D721Med (cell line): ENCODE results near the gene SIGLEC7.
"Not testable (repeated sequence)": the region's sequence is repeated elsewhere in the genome, so short reads cannot be mapped to it uniquely, and the experiment has no call there.

Source experiments
- DNase-seq: peaks from one replicate; pipeline ENCODE4 v3.0.0; 2011; ENCODE audit warnings: low spot score; ENCODE audit not compliant: insufficient read length
- FAIRE-seq: peaks from 2 replicates; lab custom pipeline; 2011; peaks lifted over from hg19 to GRCh38; lab: Jason Lieb, UNC
- TF ChIP-seq, protein P1 (sequence below): IDR thresholded peaks from 2 replicates; pipeline ENCODE4 v1.5.1; 2012; ENCODE audit warnings: mild to moderate bottlenecking, control low read depth; ENCODE audit not compliant: insufficient read depth; ENCODE audit errors: missing control alignments

SIGLEC7 gene

DNA sequence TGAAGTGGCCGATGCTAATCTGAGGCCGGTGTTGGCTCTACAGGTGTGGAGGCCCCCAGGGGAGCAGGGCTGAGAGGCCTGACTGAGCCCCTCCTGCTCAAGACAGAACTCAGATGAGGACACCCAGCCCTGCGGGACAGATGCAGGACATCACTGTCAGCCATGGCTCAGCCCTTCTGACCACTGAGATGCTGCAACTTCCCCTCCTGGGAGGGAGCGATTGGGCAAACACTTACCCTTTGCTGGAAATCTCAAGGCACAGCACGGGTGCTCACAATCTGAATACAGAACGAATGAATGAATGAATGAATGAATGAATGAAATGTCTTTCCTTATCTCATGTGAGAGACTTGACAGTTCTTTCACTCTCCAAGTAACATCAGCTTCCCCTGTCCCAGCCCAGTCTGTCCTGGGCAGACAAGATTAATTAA is 3.5 kb upstream of the SIGLEC7 start:
- FAIRE-seq, result no peak
- TF ChIP-seq, protein P1, sequence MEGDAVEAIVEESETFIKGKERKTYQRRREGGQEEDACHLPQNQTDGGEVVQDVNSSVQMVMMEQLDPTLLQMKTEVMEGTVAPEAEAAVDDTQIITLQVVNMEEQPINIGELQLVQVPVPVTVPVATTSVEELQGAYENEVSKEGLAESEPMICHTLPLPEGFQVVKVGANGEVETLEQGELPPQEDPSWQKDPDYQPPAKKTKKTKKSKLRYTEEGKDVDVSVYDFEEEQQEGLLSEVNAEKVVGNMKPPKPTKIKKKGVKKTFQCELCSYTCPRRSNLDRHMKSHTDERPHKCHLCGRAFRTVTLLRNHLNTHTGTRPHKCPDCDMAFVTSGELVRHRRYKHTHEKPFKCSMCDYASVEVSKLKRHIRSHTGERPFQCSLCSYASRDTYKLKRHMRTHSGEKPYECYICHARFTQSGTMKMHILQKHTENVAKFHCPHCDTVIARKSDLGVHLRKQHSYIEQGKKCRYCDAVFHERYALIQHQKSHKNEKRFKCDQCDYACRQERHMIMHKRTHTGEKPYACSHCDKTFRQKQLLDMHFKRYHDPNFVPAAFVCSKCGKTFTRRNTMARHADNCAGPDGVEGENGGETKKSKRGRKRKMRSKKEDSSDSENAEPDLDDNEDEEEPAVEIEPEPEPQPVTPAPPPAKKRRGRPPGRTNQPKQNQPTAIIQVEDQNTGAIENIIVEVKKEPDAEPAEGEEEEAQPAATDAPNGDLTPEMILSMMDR, result no peak
- DNase-seq, result no peak

DNA sequence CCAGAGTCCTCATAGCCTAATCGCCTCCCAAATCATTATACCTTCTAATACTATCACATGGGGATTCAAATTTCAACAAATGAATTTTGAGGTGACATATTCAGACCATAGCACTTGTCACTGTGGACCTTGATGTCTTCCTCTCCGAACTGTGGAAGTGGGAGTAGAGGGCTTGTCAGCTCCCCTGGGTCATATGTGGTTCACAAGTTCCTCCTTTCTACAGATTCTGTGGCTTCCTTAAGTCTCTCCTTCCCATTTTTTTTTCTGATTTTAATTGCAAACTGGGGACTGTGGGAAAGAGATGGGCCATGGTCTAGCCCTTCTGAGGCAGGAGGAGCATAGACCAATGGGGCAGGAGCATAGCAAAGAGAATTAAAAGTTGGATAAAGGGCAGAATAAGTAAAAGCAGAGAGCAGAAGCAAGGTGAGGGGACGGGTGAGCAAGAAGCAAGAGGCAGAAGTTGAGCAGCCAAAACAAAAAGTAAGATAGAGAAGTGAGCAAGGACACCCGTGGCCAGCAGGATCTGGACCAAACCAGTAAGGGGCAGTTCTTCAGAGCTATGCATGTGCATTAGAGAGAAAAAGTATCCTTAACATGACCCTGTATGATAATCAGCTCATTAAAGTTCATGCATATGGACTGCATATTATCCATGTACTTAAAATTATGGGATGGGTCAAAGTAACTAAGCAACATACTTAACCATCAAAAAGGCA is 2.6 kb upstream of the SIGLEC7 start:
- DNase-seq, result no peak
- TF ChIP-seq, protein P1, result no peak
- no peak for FAIRE-seq

DNA sequence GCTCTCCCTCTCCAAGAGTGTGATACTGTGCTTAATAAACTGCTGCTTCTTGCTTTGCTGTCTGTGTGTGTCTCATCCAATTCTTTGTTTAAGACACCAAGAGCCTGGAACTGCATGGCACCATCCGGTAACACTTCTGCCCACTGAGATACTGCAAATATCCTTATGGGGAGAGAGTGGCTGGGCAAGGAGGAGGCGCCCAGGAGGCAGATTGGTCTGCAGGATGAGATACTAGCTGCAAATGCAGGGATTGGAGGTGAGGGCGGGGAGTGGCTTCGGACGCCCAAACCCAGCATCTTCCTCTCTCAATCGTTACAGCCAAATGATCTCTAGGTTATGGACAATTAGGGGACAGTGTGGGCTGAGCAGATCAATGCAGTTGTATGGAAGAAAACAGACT is 1.7 kb upstream of the SIGLEC7 start:
- FAIRE-seq (no peak), DNase-seq (no peak)
- TF ChIP-seq, protein P1, result no peak

DNA sequence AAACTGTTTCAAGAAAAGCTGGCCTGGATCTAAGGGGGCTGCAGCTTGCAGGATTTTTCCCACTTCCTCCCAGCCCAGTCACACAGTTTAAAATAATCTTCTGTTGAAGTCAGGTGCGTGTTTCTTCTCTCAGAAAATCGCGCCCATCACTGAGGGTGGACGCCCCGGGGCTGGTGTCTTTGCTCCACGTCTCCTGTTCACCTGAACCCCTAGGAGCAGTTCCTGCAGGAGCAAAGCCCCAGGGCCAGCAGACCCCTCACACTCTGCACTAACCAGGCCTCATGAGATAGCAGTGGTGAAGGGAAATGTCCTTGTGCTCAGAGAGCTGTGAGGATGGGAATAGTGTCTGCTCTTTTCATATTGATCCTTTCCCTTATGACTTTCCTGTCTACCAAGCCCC is 920 bp upstream of the SIGLEC7 start:
- no peak for DNase-seq
- FAIRE-seq, result no peak
- TF ChIP-seq, protein P1, result no peak

DNA sequence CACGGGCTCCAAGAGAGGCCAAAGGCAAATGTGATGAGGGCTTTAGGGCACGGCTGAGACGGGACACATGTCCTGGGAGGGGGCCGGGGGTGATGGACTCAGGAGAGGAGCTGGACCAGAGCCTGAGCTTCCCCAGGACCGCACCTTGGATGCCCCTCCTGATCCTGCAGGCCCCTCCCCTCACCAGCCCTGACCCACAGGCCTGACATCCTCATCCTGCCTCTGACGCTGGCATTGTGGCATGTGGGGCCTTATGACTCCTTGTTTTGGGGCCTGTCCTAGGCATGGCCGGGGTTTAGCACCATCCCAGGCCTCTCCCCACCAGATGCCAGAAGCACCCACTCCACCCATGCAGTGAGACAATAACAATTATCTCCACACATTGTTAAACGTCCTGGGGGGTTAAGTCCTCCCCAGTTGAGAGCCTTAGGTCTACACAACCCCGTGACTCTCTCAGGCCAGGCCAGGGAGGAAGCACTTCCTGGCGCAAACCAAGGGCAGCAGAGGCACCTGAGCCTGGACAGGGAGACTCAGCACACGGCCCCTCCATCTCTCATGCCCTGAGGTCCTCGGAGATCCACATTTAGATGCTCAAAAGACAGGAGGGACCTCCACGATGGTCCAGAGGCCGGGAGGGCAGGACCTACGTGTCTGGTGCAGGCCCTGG is 841 bp downstream of the SIGLEC7 start:
- FAIRE-seq, DNase-seq: not testable (repeated sequence)

DNA sequence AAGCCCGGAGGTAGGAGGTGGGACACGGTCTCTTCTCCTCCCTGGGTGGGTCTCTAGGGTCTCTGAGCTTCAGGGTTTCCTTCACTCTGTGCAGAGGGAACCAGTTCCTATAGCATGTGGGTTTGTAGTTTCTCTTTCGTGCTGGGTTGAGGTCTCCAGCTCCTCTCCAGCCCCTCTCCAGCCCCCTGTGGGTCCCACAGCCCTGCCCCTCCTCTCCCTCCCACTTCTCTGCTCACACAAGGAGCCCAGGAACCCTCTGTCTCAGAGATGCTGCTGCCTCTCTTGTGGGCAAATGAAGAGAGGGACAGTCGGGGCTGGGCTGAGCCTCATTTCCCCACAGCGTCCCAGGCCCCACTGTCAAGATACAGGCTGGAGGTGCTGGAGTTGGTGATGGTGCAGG is 1.4 kb downstream of the SIGLEC7 start:
- DNase-seq, result no peak
- TF ChIP-seq, protein P1, result no peak
- FAIRE-seq, result no peak

DNA sequence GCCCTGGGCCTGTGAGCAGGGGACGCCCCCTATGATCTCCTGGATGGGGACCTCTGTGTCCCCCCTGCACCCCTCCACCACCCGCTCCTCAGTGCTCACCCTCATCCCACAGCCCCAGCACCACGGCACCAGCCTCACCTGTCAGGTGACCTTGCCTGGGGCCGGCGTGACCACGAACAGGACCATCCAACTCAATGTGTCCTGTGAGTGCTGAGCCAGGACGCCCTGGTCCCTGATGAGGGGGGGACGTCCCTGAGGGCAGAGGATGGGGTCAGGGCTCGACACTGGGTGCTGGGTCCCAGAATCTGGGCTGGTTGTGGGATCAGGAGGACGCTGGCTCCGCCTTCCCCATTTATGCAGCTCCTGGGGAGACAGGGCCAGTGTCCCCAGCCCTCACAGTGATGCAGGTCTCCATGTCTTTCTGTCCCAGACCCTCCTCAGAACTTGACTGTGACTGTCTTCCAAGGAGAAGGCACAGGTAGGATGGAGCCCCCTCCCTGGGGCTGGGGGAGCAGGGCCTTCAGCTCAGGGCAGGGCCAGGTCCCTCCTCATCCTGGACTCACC is 2.5 kb downstream of the SIGLEC7 start:
- TF ChIP-seq, protein P1, result no peak
- FAIRE-seq (no peak), DNase-seq (no peak)
